IMR-90 (cell line): ENCODE data around the gene MAP3K13. TPM values are rescaled to one million over a fixed set of nuclear protein-coding genes. Genes with fewer than 3 reads are reported as not detected.

Experiments
- ATAC-seq: fragments of 200-7000 bp; cut with Tn5 transposase; 2 replicates; pipeline ENCODE4 v1.9.1; 2020; ENCODE audit warnings: low read depth, mild to moderate bottlenecking, moderate library complexity
- BruUV-seq: library from RNA; stranded (reverse); fragments of 400-500 nt; replicated peaks from 2 replicates; lab custom pipeline; 2021; lab: Mats Ljungman, UMichigan
- CTCF ChIA-PET: fragments of 300-600 bp; formaldehyde crosslinking; extraction: SDS; loops from one replicate; lab custom pipeline; 2021; ENCODE audit warnings: antibody characterized with exemption; lab: Yijun Ruan, JAX
- POLR2A ChIA-PET: fragments of 300-600 bp; sonication (Branson Sonifier 250); formaldehyde crosslinking; loops from one replicate; lab custom pipeline; 2022; ENCODE audit warnings: antibody characterized with exemption; ENCODE audit not compliant: unreplicated experiment; lab: Charles Lee
- DNase-seq: peaks from one replicate; pipeline ENCODE4 v3.0.0; 2013
- H2AFZ ChIP-seq: replicated peaks from 2 replicates; pipeline ENCODE3; 2013; ENCODE audit warnings: low read length, mild to moderate bottlenecking; ENCODE audit not compliant: poor library complexity
- H2AK5ac ChIP-seq: 2 replicates; pipeline ENCODE4 v1.6.1; 2013; ENCODE audit warnings: low read depth, low read length, inconsistent platforms
- H2AK9ac ChIP-seq: replicated peaks from 2 replicates; pipeline ENCODE3; 2013; ENCODE audit warnings: mild to moderate bottlenecking, low read depth, low read length, moderate library complexity; ENCODE audit not compliant: poor library complexity
- H2BK120ac ChIP-seq: 2 replicates; pipeline ENCODE4 v1.6.1; 2013; ENCODE audit warnings: low read depth, low read length, inconsistent platforms
- H2BK15ac ChIP-seq: 3 replicates; pipeline ENCODE4 v1.6.1; 2013; ENCODE audit warnings: low read depth, low read length, inconsistent platforms
- H2BK20ac ChIP-seq: 2 replicates; pipeline ENCODE4 v1.6.1; 2013; ENCODE audit warnings: low read depth, mild to moderate bottlenecking, inconsistent platforms, low read length, moderate library complexity
- H2BK5ac ChIP-seq: 2 replicates; pipeline ENCODE4 v1.6.1; 2013; ENCODE audit warnings: mild to moderate bottlenecking, low read depth, low read length, inconsistent platforms; ENCODE audit not compliant: poor library complexity, severe bottlenecking
- H3K14ac ChIP-seq: replicated peaks from 2 replicates; pipeline ENCODE4 v1.6.1; 2013; ENCODE audit warnings: low read depth, low read length, inconsistent platforms
- H3K18ac ChIP-seq: 2 replicates; pipeline ENCODE4 v1.6.1; 2013; ENCODE audit warnings: low read depth, low read length, control low read depth
- H3K23ac ChIP-seq: 2 replicates; pipeline ENCODE4 v1.6.1; 2013; ENCODE audit warnings: low read depth, low read length, inconsistent platforms
- H3K27ac ChIP-seq: 2 replicates; pipeline ENCODE4 v1.5.1; 2013; ENCODE audit warnings: mild to moderate bottlenecking, control low read depth, low read length; ENCODE audit not compliant: insufficient read depth
- H3K27me3 ChIP-seq: 2 replicates; pipeline ENCODE4 v1.6.1; 2013; ENCODE audit warnings: low read length; ENCODE audit not compliant: control insufficient read depth, insufficient read depth
- H3K36me3 ChIP-seq: 2 replicates; pipeline ENCODE4 v1.6.1; 2013; ENCODE audit warnings: low read length, mixed read lengths; ENCODE audit not compliant: control insufficient read depth, insufficient read depth
- H3K4ac ChIP-seq: 2 replicates; pipeline ENCODE4 v1.6.1; 2013; ENCODE audit warnings: low read depth, low read length, inconsistent platforms
- H3K4me1 ChIP-seq: 2 replicates; pipeline ENCODE4 v1.6.1; 2013; ENCODE audit warnings: low read length, mixed read lengths; ENCODE audit not compliant: control insufficient read depth, insufficient read depth
- H3K4me2 ChIP-seq: 2 replicates; pipeline ENCODE4 v1.6.1; 2013; ENCODE audit warnings: low read depth, mild to moderate bottlenecking, control low read depth, low read length, moderate library complexity
- H3K4me3 ChIP-seq: 2 replicates; pipeline ENCODE4 v1.5.1; 2013; ENCODE audit warnings: low read depth, mild to moderate bottlenecking, control low read depth, low read length, moderate library complexity; ENCODE audit not compliant: insufficient read depth
- H3K56ac ChIP-seq: 2 replicates; pipeline ENCODE4 v1.6.1; 2013; ENCODE audit warnings: low read length, inconsistent platforms; ENCODE audit not compliant: insufficient read depth; ENCODE audit errors: extremely low read depth
- H3K79me1 ChIP-seq, 2 experiments: 2 replicates each; pipeline ENCODE4 v1.6.1; 2013; ENCODE audit warnings: low read length in 2 of 2, inconsistent platforms in 1 of 2, low read depth in 1 of 2
- H3K9ac ChIP-seq: 2 replicates; pipeline ENCODE4 v1.6.1; 2013; ENCODE audit warnings: low read depth, low read length, control low read depth
- H3K9me1 ChIP-seq: 2 replicates; pipeline ENCODE4 v1.6.1; 2013; ENCODE audit warnings: low read length, inconsistent platforms; ENCODE audit not compliant: insufficient read depth
- H3K9me3 ChIP-seq: 2 replicates; pipeline ENCODE4 v1.6.1; 2013; ENCODE audit warnings: low read length; ENCODE audit not compliant: control insufficient read depth, insufficient read depth
- H4K20me1 ChIP-seq: 2 replicates; pipeline ENCODE4 v1.6.1; 2013; ENCODE audit warnings: low read length, inconsistent platforms; ENCODE audit not compliant: insufficient read depth
- H4K5ac ChIP-seq: 2 replicates; pipeline ENCODE4 v1.6.1; 2013; ENCODE audit warnings: mild to moderate bottlenecking, low read depth, low read length, control low read depth
- H4K8ac ChIP-seq, 2 experiments: 2 replicates each; pipeline ENCODE4 v1.6.1; 2013; ENCODE audit warnings: low read depth in 2 of 2, low read length in 2 of 2, control low read depth in 1 of 2, inconsistent platforms in 1 of 2
- H4K91ac ChIP-seq: 2 replicates; pipeline ENCODE4 v1.6.1; 2013; ENCODE audit warnings: low read depth, low read length, inconsistent platforms; ENCODE audit not compliant: insufficient read depth
- BHLHE40 ChIP-seq: fragments of 150-350 bp; IDR thresholded peaks from 2 replicates; pipeline ENCODE4 v1.6.1; 2016; ENCODE audit warnings: mild to moderate bottlenecking, low read depth, low read length
- CEBPB ChIP-seq: IDR thresholded peaks from 2 replicates; pipeline ENCODE4 v1.6.1; 2012; ENCODE audit warnings: low read depth, low read length, improper control_type of control experiment
- FOS ChIP-seq: fragments of 150-350 bp; IDR thresholded peaks from 2 replicates; pipeline ENCODE4 v1.6.1; 2016; ENCODE audit warnings: low read depth, low read length
- MXI1 ChIP-seq: IDR thresholded peaks from 2 replicates; pipeline ENCODE4 v1.6.1; 2012; ENCODE audit warnings: low read depth, mild to moderate bottlenecking, low read length, moderate library complexity, borderline replicate concordance
- POLR2A ChIP-seq: IDR thresholded peaks from 2 replicates; pipeline ENCODE4 v1.6.1; 2012; ENCODE audit warnings: mild to moderate bottlenecking, low read depth, low read length
- RAD21 ChIP-seq: IDR thresholded peaks from 2 replicates; pipeline ENCODE4 v1.6.1; 2012; ENCODE audit warnings: low read length, improper control_type of control experiment
- RCOR1 ChIP-seq: IDR thresholded peaks from 2 replicates; pipeline ENCODE4 v1.6.1; 2012; ENCODE audit warnings: mild to moderate bottlenecking, low read length, improper control_type of control experiment; ENCODE audit not compliant: insufficient replicate concordance
- RFX5 ChIP-seq: IDR thresholded peaks from 2 replicates; pipeline ENCODE4 v1.8.0; 2012; ENCODE audit warnings: low read depth, mild to moderate bottlenecking, low read length, moderate library complexity
- SMC3 ChIP-seq: fragments of 150-350 bp; IDR thresholded peaks from 2 replicates; pipeline ENCODE4 v1.6.1; 2016; ENCODE audit warnings: low read depth, mild to moderate bottlenecking, antibody characterized with exemption, low read length, moderate library complexity
- USF2 ChIP-seq: fragments of 150-350 bp; IDR thresholded peaks from 2 replicates; pipeline ENCODE4 v1.6.1; 2017; ENCODE audit warnings: mild to moderate bottlenecking, antibody characterized with exemption, low read length, low read depth
- WGBS, 2 experiments: methylation state at CpG; one replicate each; pipeline versions ENCODE4 v1.1.5 to v1.1.7; 2013; ENCODE audit warnings: missing lambda C conversion rate in 2 of 2; ENCODE audit not compliant: insufficient read length in 1 of 2; ENCODE audit errors: extremely low coverage in 2 of 2; 5-methylcytosine and 5-hydroxymethylcytosine counted together
- dilution Hi-C: fragments of 300-500 bp; cut with HindIII; formaldehyde crosslinking; loops from one replicate; pipeline ENCODE4 v1.14.3; 2018; ENCODE audit warnings: low sequenced_read_pairs; ENCODE audit not compliant: unreplicated experiment
- in situ Hi-C: fragments of 300-500 bp; cut with MboI; formaldehyde crosslinking; loops from 3 replicates; pipeline ENCODE4 v1.14.3; 2019; ENCODE audit warnings: low sequenced_read_pairs, inconsistent platforms, mixed read lengths
- intact Hi-C: fragments of 100-400 bp; cut with micrococcal nuclease; formaldehyde crosslinking; loops from 2 replicates; pipeline ENCODE4 v1.10.0; 2022
- polyA plus RNA-seq, 3 experiments: library from polyadenylated mRNA; depleted of rRNA; stranded (reverse); fragments of >200 nt; gene quantifications; 2 replicates each; pipeline ENCODE4 v1.2.3, GENCODE V29; 2012; ENCODE audit warnings: low replicate concordance in 1 of 3
- total RNA-seq: library from RNA; depleted of rRNA; stranded (reverse); fragments of >200 nt; gene quantifications from 2 replicates; pipeline ENCODE4 v1.2.3, GENCODE V29; 2012

Gene MAP3K13
- total and polyA plus RNA-seq, 2 of the 4 experiments (the other 2 are of a cell fraction): 9.9 to 17.6 TPM

DNA sequence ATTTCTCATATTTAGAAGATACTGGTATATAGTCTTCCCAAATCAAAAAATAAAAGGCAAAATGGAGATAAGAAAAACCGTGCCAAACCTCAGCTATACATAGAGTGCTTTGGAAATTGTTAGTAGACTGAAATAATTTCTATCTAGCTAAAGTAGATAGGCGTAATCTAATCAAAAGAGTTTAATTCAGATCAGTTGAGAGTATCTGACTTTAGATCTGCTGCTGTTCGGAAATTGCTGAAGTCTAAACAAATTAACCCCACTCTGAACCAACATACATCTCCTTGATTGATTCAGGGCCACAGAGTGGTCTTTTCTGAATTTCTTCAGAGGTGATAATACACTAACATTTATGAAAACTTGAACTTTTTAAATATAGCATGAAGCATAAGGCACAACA is 40.1 kb downstream of the MAP3K13 start:
- Histone ChIP-seq H3K9ac (no peak overlapping the region), H2AK9ac (no peak overlapping the region), H4K8ac (no peak overlapping the region), H4K20me1 (no peaks in the 10 kb centered on the region), H3K56ac (no peak overlapping the region), H3K4me3 (no peak overlapping the region), H2AFZ (no peak overlapping the region), H3K9me1 (no peaks in the 10 kb centered on the region), H3K23ac (no peak overlapping the region), H2AK5ac (no peak overlapping the region), H3K36me3 (no peaks in the 10 kb centered on the region), H2BK15ac (no peak overlapping the region), H3K27ac (no peak overlapping the region), H3K79me1 (no peaks in the 10 kb centered on the region), H3K18ac (no peak overlapping the region), H4K91ac (no peak overlapping the region), H3K14ac (no peak overlapping the region), H3K4me2 (no peak overlapping the region), H3K9me3 (no peaks in the 10 kb centered on the region), H3K4ac (no peak overlapping the region), H3K4me1 (peaks cover 3% of the 10 kb centered on the region; the same call in 1 of the 2 replicates), H2BK120ac (no peak overlapping the region), H4K5ac (no peak overlapping the region), H2BK20ac (no peak overlapping the region), H3K27me3 (no peaks in the 10 kb centered on the region), H2BK5ac (no peak overlapping the region)
- CTCF ChIA-PET: interaction anchor here (1.2 kb wide), 1 partner anchor 13 kb away, joined by 3 read pairs; no protein-coding TSS in a partner anchor
- intact Hi-C loops: no loop called here
- DNase-seq: no peak
- no TSS peak for BruUV-seq
- no peak for ATAC-seq
- in situ Hi-C loops: no loop called here
- POLR2A ChIA-PET: no interaction called here
- no peak for TF ChIP-seq RFX5
- no peak for TF ChIP-seq SMC3
- TF ChIP-seq MXI1: no peak
- no peak for TF ChIP-seq RAD21
- no peak for TF ChIP-seq USF2
- TF ChIP-seq POLR2A: no peak
- TF ChIP-seq BHLHE40: no peak
- no peak for TF ChIP-seq FOS
- TF ChIP-seq CEBPB: no peak
- TF ChIP-seq RCOR1: no peak
- dilution Hi-C loops: no loop called here
- WGBS, 2 experiments: no CpG with 5 or more reads among the region's 3 CpGs
